ENCODE data around the gene PARPBP.

Gene PARPBP

DNA sequence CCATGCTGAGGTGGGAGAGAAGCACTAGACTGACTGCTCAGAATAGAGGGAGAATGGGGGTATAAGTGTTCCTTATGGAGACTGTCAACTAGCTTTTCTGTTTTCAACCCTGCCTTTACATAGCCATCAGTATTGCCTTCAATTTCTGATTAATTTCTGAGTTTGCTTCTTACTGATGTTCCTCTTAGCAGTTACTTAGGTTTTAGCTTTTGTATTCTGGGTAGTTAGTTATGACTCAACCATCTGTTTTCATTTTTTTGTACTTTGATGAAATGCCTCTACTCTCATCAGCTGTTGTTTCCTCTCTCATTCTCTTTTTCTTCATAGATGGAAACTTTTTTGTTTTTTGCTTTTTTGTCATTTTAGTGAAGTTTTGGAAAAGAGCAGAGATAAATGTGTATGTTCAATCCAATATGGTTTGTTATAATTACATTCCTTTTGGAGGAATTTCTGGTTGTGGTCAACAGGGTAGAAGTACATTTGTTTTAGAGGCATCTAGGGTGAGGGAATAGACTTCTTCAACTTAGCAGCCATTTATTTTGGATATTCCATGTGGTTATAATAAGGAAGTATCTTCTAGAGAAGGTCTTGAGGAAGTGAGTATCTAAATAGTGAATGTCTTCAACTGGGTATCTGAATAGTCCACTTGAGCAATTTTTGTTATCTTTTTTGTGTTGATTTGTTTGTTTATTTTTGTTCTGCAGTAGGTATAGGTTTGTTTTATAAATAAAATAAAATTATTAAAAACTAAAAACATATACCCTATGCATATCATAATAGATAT, 48.0 kb downstream of the PARPBP start:
- TF ChIP-seq GATA3 (IDR thresholded peaks at IDR 0.05; ENCODE audit: low read depth, low read length), result no peak
- no peak for TF ChIP-seq GATA2 (IDR thresholded peaks at IDR 0.05; ENCODE audit: low read depth, low read length)

DNA sequence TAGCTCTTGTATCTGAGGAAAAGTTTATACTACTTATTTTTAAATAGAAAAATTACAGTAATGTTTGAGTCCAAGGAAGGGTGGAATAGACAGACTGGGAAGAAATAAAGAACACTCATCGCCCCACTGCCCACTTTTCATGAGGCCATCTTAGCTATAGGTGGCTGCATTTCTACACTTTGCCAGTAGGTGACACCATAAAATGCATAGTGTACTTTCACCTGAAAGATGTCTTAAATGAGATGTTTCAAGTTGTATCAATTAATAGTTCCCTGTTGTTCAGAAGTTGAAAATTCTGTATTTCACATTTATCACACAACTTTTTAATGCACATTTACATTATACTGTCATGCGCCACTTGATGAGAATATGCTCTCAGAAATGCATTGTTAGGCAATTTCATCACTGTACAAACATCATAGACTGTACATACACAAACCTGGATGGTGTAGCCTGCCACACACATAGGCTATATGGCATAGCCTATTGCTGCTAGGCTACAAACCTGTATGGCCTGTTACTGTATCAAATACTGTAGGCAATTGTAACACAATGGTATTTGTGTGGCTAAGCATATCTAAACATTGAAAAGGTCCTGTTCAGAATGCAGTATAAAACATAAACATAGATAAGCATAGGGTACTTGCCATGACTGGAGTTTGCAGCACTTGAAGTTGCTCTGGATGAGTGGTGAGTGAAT, 50.1 kb downstream of the PARPBP start:
- TF ChIP-seq GATA2 (IDR thresholded peaks at IDR 0.05; ENCODE audit: low read depth, low read length) (no peak), GATA3 (IDR thresholded peaks at IDR 0.05; ENCODE audit: low read depth, low read length) (no peak)

DNA sequence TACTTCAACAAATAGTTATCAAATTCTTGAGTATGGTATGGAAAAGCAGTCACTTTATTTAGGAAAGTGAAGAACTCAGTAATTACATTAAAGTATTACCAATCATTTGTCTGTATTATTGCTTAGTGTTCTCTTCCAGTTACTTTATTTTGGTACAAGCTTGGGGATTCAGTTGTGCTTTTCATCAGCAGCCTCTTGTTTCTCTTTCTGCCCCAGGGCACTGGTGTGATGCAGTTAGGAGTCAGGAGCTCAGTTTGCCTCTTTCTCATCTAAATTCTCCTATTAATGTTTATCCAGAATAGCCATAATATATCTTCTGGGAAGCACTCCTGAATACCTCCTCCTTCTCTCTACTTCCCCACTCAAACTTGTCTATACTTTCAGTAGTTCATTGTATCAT, 52.0 kb downstream of the PARPBP start:
- TF ChIP-seq GATA3 (IDR thresholded peaks at IDR 0.05; ENCODE audit: low read depth, low read length), result no peak
- no peak for TF ChIP-seq GATA2 (IDR thresholded peaks at IDR 0.05; ENCODE audit: low read depth, low read length)

DNA sequence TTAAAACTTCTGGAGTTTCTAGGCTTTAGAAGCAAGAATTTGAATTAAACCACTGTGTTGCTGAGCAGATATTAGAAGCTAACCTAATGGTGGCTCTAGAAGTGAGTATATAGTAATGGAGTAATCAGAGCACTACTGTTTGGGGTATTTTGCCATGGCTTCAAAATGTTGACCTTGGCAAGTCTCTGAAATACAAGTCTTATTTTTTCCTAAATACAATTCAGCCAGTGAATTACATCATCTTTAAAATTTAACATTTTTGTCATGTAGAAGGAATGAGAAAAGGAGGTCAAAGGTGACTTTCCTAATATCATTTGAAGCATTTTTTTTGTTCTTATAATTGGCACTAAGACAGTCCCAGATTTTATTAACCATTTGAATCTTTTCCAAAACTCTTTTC, 52.5 kb downstream of the PARPBP start:
- TF ChIP-seq GATA2 (IDR thresholded peaks at IDR 0.05; ENCODE audit: low read depth, low read length), result no peak
- TF ChIP-seq GATA3 (IDR thresholded peaks at IDR 0.05; ENCODE audit: low read depth, low read length), result no peak

DNA sequence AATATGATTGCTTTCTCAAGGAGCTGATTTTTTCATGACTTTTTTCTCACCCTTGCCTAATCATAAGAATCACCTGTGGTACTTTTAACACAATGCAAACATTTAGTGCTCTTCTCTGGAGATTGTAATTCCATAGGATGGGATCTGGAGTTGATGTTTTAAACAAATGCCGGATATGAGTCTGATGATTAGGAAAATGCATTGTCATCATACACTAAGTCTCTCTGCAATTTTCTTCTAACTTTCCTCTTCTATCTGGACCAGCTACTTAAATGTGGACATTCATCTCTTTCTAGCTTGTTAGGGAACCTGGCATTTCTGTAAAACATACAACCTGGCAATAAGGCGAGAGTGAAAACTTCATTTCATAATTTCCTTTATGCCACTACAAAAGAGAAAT, 54.1 kb downstream of the PARPBP start:
- no peak for TF ChIP-seq GATA3 (IDR thresholded peaks at IDR 0.05; ENCODE audit: low read depth, low read length)
- TF ChIP-seq GATA2 (IDR thresholded peaks at IDR 0.05; ENCODE audit: low read depth, low read length), result no peak

DNA sequence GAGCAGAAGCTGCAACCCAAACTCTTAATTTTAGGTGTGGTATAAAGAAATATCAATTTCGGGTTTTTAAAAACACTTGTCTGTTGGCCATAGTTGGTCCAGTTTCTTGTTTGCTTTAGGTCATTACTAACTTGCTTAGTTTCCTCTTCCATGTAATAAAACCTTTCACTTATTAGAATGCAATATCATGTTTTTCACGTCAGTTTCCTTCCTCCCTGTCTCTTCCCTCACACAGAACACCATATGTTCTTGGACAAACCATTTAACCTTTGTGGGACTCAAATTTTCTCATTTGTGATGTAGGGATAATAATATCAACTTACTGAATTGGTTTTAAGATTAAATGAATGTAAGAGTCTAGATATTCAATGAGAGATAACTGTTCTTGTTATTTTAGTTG, 54.8 kb downstream of the PARPBP start:
- TF ChIP-seq GATA2 (IDR thresholded peaks at IDR 0.05; ENCODE audit: low read depth, low read length) (no peak), GATA3 (IDR thresholded peaks at IDR 0.05; ENCODE audit: low read depth, low read length) (no peak)

DNA sequence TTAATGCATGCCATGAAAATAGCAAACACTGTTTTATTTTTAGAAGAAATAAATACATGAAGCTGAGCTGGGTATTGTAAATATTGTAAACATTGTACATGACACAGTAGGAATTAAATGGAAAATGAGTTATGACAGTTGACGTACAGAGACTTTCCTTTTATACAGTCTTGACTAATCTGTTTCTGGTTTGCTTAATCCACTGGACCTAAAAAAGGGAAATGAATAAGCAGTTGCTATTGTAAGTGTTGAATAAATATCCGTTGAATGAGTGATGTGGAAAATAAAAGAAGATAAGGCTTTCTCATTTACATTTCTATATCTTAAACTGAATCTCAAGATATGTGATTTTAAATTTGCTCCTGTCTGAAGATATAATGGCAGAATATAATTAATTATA, 62.7 kb downstream of the PARPBP start:
- TF ChIP-seq GATA3 (IDR thresholded peaks at IDR 0.05; ENCODE audit: low read depth, low read length) (no peak), GATA2 (IDR thresholded peaks at IDR 0.05; ENCODE audit: low read depth, low read length) (no peak)

DNA sequence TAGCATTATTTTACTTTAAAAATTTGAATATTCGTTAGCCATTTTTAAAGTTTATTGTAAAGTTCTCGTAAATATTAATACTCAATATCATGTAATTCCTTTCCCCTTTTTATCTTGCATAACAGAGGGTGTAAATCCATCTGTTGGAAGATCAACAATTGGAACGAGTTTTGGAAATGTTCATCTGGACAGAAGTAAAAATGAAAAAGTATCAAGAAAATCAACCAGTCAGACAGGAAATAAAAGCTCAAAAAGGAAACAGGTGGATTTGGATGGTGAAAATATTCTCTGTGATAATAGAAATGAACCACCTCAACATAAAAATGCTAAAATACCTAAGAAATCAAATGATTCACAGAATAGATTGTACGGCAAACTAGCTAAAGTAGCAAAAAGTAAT, 75.8 kb downstream of the PARPBP start:
- TF ChIP-seq GATA2 (IDR thresholded peaks at IDR 0.05; ENCODE audit: low read depth, low read length), result no peak
- TF ChIP-seq GATA3 (IDR thresholded peaks at IDR 0.05; ENCODE audit: low read depth, low read length), result no peak

DNA sequence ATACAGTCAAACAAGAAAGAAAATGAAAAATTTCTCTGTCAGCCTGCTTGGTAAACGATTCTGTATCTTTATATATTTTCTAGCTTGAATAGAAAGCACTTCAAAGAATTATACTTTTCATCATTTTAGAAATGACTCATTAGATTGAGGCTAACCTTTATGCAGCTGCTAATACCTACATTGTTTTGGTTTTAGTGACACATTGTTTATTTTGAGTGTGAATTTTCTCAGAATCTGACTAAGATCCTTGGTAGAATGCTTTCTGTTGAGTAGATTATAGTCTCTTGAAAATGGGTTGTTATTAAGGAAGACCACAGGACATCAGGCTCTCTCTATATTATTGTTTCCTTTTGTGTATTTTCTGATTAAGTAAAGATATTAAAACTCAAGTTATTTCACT, 77.8 kb downstream of the PARPBP start, which contains the start of gene PMCH:
PMCH (minus strand) TSS at position 45 of the 400 bp plus-strand sequence. CDS start 63 bp downstream, outside the sequence.
- no peak for TF ChIP-seq GATA2 (IDR thresholded peaks at IDR 0.05; ENCODE audit: low read depth, low read length)
- TF ChIP-seq GATA3 (IDR thresholded peaks at IDR 0.05; ENCODE audit: low read depth, low read length), result no peak

DNA sequence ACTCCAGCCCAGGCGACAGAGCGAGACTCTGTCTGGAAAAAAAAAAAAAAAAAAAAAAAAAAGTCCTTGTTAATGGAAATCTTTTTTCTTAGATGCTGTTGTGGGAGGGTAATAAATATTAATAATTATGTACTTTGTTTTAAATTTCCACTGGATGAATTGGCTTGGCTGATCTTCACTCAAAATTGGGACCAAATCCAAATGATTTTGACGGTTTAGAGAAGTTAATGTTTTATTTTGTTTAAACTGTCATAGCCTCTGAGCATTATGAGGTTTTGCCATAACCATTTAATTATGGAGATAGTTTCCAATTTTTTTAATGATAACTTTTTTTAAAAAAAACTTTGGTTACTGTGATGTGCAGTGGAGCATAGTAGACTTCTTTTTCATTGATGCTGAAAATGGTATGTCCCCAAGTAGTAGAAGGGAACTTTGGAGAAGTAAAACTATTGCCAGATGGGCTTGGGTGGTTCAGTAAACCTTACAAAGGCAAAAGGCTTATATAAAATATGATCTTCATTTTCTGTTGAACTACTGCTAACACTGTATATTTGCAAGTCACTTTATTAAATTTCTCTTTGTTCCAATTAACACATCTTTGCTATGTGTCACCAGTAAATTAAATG, 81.6 kb downstream of the PARPBP start:
- TF ChIP-seq GATA2 (IDR thresholded peaks at IDR 0.05; ENCODE audit: low read depth, low read length), result no peak
- no peak for TF ChIP-seq GATA3 (IDR thresholded peaks at IDR 0.05; ENCODE audit: low read depth, low read length)

DNA sequence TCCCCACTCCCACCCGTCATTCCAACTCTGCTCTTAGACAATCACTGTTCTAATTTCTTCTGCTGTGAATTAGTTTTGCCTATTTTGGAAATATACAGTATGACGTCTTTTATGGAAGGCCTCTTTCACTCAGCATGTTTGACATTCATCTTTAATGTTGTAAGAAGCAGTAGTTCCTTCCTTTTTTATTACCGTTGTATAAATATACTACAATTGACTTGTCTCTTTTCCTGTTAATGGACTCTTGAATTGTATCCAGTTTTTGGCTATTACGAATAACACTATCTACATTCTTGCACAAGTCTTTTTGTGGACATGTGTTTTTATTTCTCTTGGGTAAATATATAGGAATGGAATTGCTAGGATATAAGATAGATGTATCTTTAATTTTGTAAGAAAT, 82.6 kb downstream of the PARPBP start:
- no peak for TF ChIP-seq GATA3 (IDR thresholded peaks at IDR 0.05; ENCODE audit: low read depth, low read length)
- TF ChIP-seq GATA2 (IDR thresholded peaks at IDR 0.05; ENCODE audit: low read depth, low read length), result no peak

DNA sequence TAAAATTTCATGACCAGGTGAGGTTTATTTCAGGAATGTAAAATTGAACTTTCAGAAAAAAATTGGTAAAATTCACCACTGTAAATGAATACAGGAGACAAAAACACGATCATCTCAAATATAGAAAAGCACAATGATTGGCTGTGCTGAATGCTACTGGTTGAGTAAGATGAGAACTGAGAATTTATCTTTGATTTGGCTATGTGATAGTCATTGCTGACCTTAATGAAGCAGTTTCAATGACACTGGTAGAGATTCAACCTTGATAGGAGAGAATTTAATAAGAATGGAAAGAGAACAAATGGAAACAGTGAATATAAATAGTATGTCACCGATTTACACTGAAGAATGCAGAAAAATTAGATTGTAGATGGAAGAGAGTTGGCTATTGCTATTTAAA, 84.0 kb downstream of the PARPBP start:
- TF ChIP-seq GATA2 (IDR thresholded peaks at IDR 0.05; ENCODE audit: low read depth, low read length) (no peak), GATA3 (IDR thresholded peaks at IDR 0.05; ENCODE audit: low read depth, low read length) (no peak)

DNA sequence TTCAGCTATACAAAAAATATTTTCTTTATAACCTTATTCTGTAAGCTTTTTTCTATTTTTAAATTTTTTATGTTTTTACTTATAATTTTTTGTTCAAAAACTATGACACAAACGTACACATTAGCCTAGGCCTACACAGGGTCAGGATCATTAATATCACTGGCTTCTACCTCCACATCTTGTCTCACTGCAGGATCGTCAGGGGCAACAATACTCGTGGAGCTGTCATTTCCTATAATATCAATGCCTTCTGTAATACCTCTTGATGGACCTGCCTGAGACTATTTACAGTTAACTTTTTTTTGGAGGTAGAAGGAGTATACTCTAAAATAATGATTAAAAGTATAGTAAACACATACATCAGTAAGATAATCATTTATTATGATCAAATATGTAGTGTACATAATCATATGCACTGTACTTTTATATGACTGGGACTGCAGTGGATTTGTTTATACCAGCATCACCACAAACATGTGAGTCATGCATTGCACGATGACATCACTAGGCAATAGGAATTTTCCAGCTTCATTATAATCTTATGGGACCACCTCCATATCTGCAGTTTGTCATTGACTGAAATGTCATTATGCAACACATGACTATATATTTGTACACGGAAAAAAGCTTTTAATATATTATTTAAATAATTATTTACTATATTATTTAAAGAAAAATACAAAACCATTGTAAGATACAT, 96.2 kb downstream of the PARPBP start:
- TF ChIP-seq GATA2 (IDR thresholded peaks at IDR 0.05; ENCODE audit: low read depth, low read length) (no peak), GATA3 (IDR thresholded peaks at IDR 0.05; ENCODE audit: low read depth, low read length) (no peak)

DNA sequence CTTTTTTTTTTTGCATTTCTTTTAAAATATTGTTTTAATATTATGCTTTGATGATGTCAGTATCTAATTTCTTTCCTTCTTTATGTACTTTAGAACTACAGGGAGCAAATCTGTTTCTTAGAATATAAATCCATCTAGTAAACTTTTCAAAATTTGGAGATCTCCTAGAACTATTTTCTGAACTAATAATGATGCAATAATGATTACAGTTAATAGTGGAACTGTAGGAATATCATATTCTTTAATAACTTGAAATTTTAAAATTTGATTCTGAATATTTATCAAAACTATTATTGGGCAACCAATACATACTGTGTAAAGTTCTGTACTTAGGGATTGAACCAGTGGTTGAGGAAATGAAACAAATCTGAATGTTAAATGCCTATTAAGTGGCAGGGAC, 100.8 kb downstream of the PARPBP start:
- TF ChIP-seq GATA2 (IDR thresholded peaks at IDR 0.05; ENCODE audit: low read depth, low read length), result no peak
- no peak for TF ChIP-seq GATA3 (IDR thresholded peaks at IDR 0.05; ENCODE audit: low read depth, low read length)

All from SH-SY5Y (cell line).